ENCODE measurements around the gene PNPLA4. TPM values are rescaled to one million over a fixed set of nuclear protein-coding genes. Genes with fewer than 3 reads are reported as not detected.
A peak's percentile ranks its signal among the peaks of the same experiment; 100 is the strongest.

Gene PNPLA4
- total and polyA plus RNA-seq, 12 donors: 5.5 to 53.8 (median 38.7) TPM

- WGBS, 4 donors: 89 to 96% (median 93%) methylated on average over 5 of the region's 5 CpGs
- H3K4me3 ChIP-seq: no peak overlapping the region
- H3K27ac ChIP-seq: no peak overlapping the region
- TF ChIP-seq POLR2A (IDR thresholded peaks at IDR 0.05): no peak
- TF ChIP-seq CTCF (IDR thresholded peaks at IDR 0.05): no peak
- intact Hi-C loops (cut with DNase I): no loop called here
- no peaks in the 10 kb centered on the region for H3K4me1 ChIP-seq (replicated peaks in 1 of 2)
- H3K36me3 ChIP-seq (replicated peaks in 1 of 2): peaks cover 0 to 18% of the 10 kb centered on the region in 2 donors
- DNase-seq: no peak
- no peaks in the 10 kb centered on the region for H3K27me3 ChIP-seq
- no peaks in the 10 kb centered on the region for H3K9me3 ChIP-seq (replicated peaks in 1 of 3)
These were observed 18.4 kb downstream of the PNPLA4 start for GRCh38 chrX:7908821-7909220.

- no peaks in the 10 kb centered on the region for H3K27me3 ChIP-seq
- H3K4me1 ChIP-seq (replicated peaks in 1 of 2): no peaks in the 10 kb centered on the region
- intact Hi-C loops (cut with DNase I): no loop called here
- no peaks in the 10 kb centered on the region for H3K9me3 ChIP-seq (replicated peaks in 1 of 3)
- H3K36me3 ChIP-seq (replicated peaks in 1 of 2): peaks cover 0 to 31% of the 10 kb centered on the region in 2 donors
- H3K27ac ChIP-seq: no peak overlapping the region
- H3K4me3 ChIP-seq: no peak overlapping the region
- 89 to 98% (median 95%) methylated on average over 3 of the region's 3 CpGs for WGBS, 4 donors
- no peak for DNase-seq
- TF ChIP-seq POLR2A (IDR thresholded peaks at IDR 0.05) (no peak), CTCF (IDR thresholded peaks at IDR 0.05) (no peak)
These were observed 22.7 kb downstream of the PNPLA4 start for GRCh38 chrX:7904562-7904961.

- Histone ChIP-seq H3K27me3 (no peaks in the 10 kb centered on the region), H3K27ac (no peak overlapping the region), H3K4me3 (no peak overlapping the region), H3K4me1 (replicated peaks in 1 of 2) (no peaks in the 10 kb centered on the region), H3K36me3 (replicated peaks in 1 of 2) (no peaks in the 10 kb centered on the region), H3K9me3 (replicated peaks in 1 of 3) (no peaks in the 10 kb centered on the region)
- WGBS, 4 donors: 38 to 62% (median 52%) methylated on average over 6 to 9 of the region's 9 CpGs
- TF ChIP-seq CTCF (IDR thresholded peaks at IDR 0.05) (no peak), POLR2A (IDR thresholded peaks at IDR 0.05) (no peak)
- intact Hi-C loops (cut with DNase I): no loop called here
- DNase-seq: peak in 6 of 7 donors; percentile 10 to 51 (median 20)
These were observed 35.3 kb downstream of the PNPLA4 start for GRCh38 chrX:7891928-7892327.

- Histone ChIP-seq H3K4me3 (no peak overlapping the region), H3K4me1 (replicated peaks in 1 of 2) (no peaks in the 10 kb centered on the region), H3K36me3 (replicated peaks in 1 of 2) (no peaks in the 10 kb centered on the region), H3K27me3 (no peaks in the 10 kb centered on the region), H3K27ac (no peak overlapping the region), H3K9me3 (replicated peaks in 1 of 3) (no peaks in the 10 kb centered on the region)
- TF ChIP-seq POLR2A (IDR thresholded peaks at IDR 0.05): no peak
- TF ChIP-seq CTCF (IDR thresholded peaks at IDR 0.05): no peak
- intact Hi-C loops (cut with DNase I): no loop called here
- 67 to 80% (median 74%) methylated on average over 2 of the region's 2 CpGs for WGBS, 4 donors
- DNase-seq: no peak
These were observed 37.5 kb downstream of the PNPLA4 start for GRCh38 chrX:7889680-7890079.
